Colon (tissue), 2 donors: ENCODE measurements around the gene SDK1.

ENCODE experiments used
- FAIRE-seq: peaks from 2 replicates; lab custom pipeline; 2012; peaks lifted over from hg19 to GRCh38; lab: Jason Lieb, UNC
- donor health status: control.
- donor health status: control.

SDK1 gene

GRCh38 chr7:4024133-4024532 is 723.1 kb downstream of the SDK1 start:
- no peak for FAIRE-seq

DNA sequence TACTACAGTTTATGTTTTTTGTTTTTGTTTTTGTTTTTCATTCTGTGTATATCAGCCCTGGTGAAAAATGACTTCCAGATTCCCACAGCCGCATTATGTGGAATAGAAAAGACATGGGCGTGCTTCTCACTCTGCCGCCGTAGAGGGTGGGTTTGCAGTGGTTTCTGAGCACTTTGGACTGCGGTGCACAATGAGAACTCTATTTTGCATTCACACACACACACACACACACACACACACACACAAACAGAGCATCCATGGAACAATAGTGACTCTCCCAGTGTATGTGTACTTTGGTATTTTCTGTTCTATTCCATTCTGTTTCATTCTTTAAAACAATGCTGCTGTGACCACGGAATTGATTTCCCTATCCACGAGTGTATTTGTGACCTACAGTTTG is 723.8 kb downstream of the SDK1 start:
- FAIRE-seq = no peak

GRCh38 chr7:4025210-4025609 is 724.2 kb downstream of the SDK1 start:
- no peak for FAIRE-seq

DNA sequence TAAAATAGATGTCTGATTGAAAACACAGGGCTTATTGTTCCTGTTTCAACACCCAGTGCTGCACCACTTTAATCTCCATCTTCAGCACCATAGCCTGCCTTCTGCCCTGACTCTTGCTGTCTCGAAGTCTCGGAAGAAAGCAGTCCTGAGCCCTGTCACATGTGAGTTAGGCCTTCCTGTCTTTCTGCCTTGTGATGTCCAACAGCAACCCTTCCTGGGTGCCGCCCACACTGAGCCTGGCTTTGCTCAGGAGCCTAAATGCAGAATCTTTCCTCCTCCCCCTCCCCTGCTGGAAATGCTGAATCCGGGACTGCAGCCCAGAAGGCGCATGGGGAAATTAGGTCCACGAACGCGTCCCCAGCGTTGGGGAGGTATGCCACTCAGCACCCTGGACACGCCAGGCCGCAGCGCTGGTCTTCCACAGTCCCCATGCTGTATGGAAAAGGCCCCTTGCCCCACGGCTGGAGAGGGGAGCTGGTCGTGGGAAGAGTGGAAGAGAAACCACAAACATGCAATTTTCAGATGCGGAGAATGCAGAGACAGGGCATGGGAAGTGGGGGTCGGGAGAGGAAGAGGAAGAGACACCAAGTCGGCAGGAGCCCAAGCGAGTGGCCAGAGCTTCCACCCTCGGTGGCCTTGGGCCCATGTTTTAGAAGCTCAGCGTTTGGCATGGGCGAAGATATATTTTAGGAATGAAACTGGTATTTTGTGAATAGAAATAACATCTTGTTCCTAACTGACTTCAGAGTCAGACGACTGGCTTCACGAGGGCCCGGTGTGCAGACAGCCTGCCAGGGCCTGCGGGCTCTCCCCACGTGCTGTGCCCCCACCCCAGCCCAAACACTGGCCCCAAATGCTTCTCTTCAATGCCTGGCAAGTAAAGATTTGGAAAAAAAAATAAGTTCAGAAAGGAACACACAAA is 724.9 kb downstream of the SDK1 start:
- no peak for FAIRE-seq

GRCh38 chr7:4026941-4027486 is 726.0 kb downstream of the SDK1 start:
- FAIRE-seq = no peak

DNA sequence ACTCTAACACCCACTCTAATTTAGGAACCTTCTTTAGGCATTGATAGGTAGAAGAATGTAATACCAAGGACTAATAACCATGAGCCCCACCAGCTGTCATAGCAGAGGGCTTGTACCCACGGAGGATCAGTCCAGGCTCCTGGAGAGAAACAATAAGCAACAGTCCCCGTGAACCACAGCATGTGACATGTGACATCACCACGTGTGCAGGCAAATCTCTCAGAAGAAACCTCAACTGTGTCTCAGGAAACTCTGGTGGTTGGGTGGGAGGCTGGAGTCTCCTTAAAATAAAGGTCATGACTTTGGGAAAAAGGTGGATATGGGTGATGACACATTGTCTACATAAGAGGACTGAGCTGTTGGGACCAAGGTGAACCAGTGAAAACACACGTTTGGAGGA is 727.2 kb downstream of the SDK1 start:
- FAIRE-seq = no peak

GRCh38 chr7:4029941-4030340 is 728.9 kb downstream of the SDK1 start:
- FAIRE-seq = no peak

GRCh38 chr7:4030346-4030950 is 729.4 kb downstream of the SDK1 start:
- no peak for FAIRE-seq

DNA sequence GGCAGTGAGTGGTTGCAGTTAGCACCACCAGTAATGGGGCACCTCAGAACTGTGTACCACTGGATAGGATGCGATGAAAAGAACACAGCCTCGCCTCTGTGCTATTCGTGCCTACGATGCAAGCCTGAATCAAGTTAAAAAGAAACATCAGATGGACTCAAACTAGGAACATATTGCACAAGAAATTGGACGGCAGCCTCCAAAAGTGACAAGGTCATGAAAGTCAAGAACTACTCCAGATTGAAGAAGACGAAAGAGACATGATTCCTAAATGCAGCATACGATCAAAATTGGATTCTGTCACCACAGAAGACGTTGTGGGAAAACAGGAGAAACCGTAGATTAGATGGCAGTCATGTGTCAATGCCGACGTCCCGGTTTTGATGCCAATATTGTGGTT is 732.9 kb downstream of the SDK1 start:
- no peak for FAIRE-seq

DNA sequence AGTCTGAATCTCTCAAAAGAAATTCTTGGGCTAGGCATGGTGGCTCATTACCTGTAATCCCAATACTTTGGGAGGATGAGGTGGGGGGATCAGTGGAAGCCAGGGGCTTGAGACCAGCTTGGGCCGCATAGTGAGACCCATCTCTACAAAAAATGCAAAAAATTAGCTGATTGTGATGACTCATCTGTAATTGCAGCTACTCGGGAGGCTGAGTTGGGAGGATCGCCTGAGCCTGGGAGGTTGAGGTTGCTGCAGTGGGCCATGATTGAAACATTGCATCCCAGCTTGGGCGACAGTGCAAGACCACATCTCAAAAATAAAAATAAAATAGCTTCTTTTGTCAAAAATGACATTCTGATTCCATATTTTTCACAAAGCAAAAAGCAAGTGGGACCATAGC is 736.3 kb downstream of the SDK1 start:
- FAIRE-seq = no peak

DNA sequence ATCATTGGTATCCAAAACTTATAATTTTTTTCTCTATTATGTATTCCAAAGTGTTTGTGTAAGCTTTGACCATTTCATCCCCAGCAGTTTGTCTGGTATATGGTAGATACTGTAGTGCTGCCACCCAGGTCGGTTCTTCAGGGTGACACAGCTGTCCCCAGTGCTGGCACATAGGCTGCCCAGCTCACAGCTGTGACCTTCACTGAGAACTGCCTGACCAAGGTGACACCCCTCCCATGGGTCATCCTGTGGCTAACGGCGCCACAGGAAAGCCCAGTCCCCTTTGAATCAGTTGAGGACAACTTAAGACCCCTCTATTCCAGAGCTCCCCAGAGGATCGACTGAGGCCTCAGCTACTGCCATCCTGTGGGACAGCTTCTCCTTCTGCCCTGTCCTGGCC is 736.8 kb downstream of the SDK1 start:
- FAIRE-seq = no peak

GRCh38 chr7:4040109-4040928 is 739.3 kb downstream of the SDK1 start:
- FAIRE-seq = no peak

GRCh38 chr7:4042402-4043045 is 741.5 kb downstream of the SDK1 start:
- FAIRE-seq = no peak

- FAIRE-seq = no peak
Observed at GRCh38 chr7:4043988-4044387, 742.9 kb downstream of the SDK1 start.

DNA sequence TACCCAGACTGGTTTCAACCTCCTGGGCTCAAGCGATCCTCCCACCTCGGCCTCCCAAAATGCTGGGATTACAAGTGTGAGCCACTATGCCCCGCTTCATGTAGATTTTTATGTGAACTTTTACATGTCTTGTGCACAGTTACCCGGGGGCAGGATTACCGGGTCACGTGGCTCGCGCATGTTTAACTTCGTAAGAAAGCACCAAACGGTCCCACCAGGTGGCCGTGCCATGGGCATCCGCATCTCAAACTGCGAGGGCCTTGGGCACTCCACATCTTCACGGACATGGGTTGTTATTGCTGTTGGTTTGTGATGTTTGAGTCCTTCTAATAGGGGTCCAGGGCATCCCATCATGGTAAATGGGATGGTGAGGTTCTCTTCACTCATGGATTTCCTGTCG is 744.4 kb downstream of the SDK1 start:
- FAIRE-seq = no peak

GRCh38 chr7:4045975-4046374 is 744.9 kb downstream of the SDK1 start:
- no peak for FAIRE-seq

DNA sequence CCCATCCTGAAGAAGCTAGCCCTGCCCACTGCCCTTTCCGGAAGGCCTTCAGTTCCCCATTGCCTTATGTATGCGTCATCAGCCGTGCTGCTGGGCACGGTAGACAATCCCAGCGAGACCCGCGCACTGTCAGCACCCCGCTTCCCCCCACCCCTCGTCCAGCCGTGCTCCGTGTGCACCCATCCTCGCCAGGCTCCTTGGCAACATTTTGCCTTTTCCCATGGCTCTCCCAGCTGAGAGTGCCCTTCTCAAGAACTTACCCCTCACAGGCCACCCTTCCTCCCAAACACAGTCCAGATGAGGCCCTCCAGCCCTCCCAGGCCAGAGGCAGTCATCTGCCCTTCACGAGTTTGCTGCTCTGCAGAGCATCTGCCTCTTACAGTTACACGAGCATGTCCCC is 747.3 kb downstream of the SDK1 start:
- FAIRE-seq = no peak

DNA sequence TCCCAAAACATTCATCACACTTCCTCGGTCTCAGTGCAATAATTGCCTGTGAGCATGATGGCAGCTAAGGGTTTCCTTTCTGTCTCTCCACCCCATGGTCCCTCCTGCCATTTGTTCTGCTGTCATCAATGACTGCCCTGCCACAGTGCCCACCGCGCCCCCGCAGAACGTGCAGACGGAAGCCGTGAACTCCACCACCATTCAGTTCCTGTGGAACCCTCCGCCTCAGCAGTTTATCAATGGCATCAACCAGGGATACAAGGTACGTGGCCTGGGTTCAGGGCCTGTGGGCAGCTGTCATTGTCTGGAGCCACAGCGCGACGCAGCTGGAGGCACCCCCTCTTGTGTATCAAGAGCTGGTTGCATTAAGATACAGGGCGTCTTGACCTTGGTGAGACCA is 748.1 kb downstream of the SDK1 start:
- FAIRE-seq = no peak

GRCh38 chr7:4050126-4050660 is 749.1 kb downstream of the SDK1 start:
- FAIRE-seq = no peak

DNA sequence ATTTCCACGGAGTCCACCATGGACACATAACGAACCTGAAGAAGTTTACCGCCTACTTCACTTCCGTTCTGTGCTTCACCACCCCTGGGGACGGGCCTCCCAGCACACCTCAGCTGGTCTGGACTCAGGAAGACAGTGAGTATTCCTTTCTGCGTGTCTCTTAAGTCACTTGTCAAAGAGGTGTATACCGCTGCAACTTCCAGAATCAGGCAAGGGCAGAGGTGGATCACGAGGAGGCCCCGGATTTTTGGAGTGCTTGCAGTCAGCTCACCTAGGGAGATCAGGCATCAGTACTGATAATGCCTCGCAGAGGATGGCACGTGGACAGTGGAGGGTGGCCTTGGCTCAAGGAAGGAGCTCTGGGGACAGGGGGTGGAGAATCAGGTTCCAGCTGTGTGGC is 750.6 kb downstream of the SDK1 start:
- FAIRE-seq = no peak

- FAIRE-seq = no peak
Observed at GRCh38 chr7:4052130-4052529, 751.1 kb downstream of the SDK1 start.

- FAIRE-seq = no peak
Observed at GRCh38 chr7:4054158-4054557, 753.1 kb downstream of the SDK1 start.
